HepG2 (cell line): ENCODE results near the gene LNX2. TPM values are rescaled to one million over a fixed set of nuclear protein-coding genes. Genes with fewer than 3 reads are reported as not detected.

Experiments used
- MAFK ChIP-seq, 2 experiments: IDR thresholded peaks in 1 of 2; conservative IDR thresholded peaks in 1 of 2; 2 replicates each; pipeline ENCODE4 v1.6.1; 2011; ENCODE audit warnings: improper control_type of control experiment in 2 of 2, low read length in 2 of 2
- PHF5A ChIP-seq: IDR thresholded peaks from one replicate; pipeline ENCODE4 v1.6.1; 2018; ENCODE audit warnings: low read depth, missing genetic modification reagents; ENCODE audit not compliant: unreplicated experiment
- PPARG ChIP-seq: conservative IDR thresholded peaks from 2 replicates; pipeline ENCODE4 v1.6.1; 2016; ENCODE audit warnings: missing biosample characterization, missing genetic modification reagents
- RAD51 ChIP-seq: fragments of 450-650 bp; IDR thresholded peaks from 2 replicates; pipeline ENCODE4 v1.6.1; 2016; ENCODE audit warnings: borderline replicate concordance
- SRSF9 ChIP-seq: fragments of 200-400 bp; formaldehyde crosslinking; IDR thresholded peaks from 2 replicates; pipeline ENCODE4 v1.6.1; 2018; ENCODE audit warnings: borderline replicate concordance, mild to moderate bottlenecking, low read depth, low read length; ENCODE audit not compliant: insufficient read depth, poor library complexity, severe bottlenecking
- ZHX2 ChIP-seq, 2 experiments: sonication (generic) in 1 of 2; formaldehyde crosslinking in 1 of 2; IDR thresholded peaks; 2 replicates each; pipeline versions ENCODE4 v1.6.1 to v1.9.0; 2014 to 2022; ENCODE audit warnings: antibody characterized with exemption in 1 of 2, borderline replicate concordance in 1 of 2, inconsistent platforms in 1 of 2, low read depth in 1 of 2, missing genetic modification reagents in 1 of 2
- ZNF318 ChIP-seq: sonication (generic); formaldehyde crosslinking; IDR thresholded peaks from 2 replicates; pipeline ENCODE4 v1.4.0; 2020; ENCODE audit warnings: mild to moderate bottlenecking, missing genetic modification reagents
- ZNF335 ChIP-seq: sonication (generic); formaldehyde crosslinking; IDR thresholded peaks from 2 replicates; pipeline ENCODE4 v1.4.0; 2020; ENCODE audit warnings: missing genetic modification reagents
- ZNF343 ChIP-seq: sonication (generic); formaldehyde crosslinking; IDR thresholded peaks from 2 replicates; pipeline ENCODE4 v1.4.0; 2020; ENCODE audit warnings: mild to moderate bottlenecking, missing genetic modification reagents
- ZNF674 ChIP-seq: sonication (generic); formaldehyde crosslinking; IDR thresholded peaks from 2 replicates; pipeline ENCODE4 v1.5.0; 2020; ENCODE audit warnings: low read depth, mild to moderate bottlenecking, missing genetic modification reagents
- ZSCAN22 ChIP-seq: sonication (generic); formaldehyde crosslinking; IDR thresholded peaks from 2 replicates; pipeline ENCODE4 v1.4.0; 2020; ENCODE audit warnings: mild to moderate bottlenecking, missing genetic modification reagents
- polyA plus RNA-seq, 8 experiments: library from polyadenylated mRNA; depleted of rRNA in 3 of 8; stranded (reverse) in 7 of 8; unstranded in 1 of 8; fragments of >200 nt; fragmentation: Illumina TruSeq in 4 of 8; extraction: Trizol in 4 of 8; gene quantifications; 2 replicates each; pipeline versions ENCODE4 v1.2.1 to v1.2.3, GENCODE V29; 2011 to 2016; ENCODE audit warnings: low read depth in 4 of 8, missing spikeins in 1 of 8, mixed read lengths in 1 of 8; ENCODE audit not compliant: insufficient read depth in 1 of 8
- total RNA-seq, 5 experiments: library from RNA; depleted of rRNA; stranded (reverse); fragments of >200 nt; fragmentation: Illumina TruSeq; extraction: Trizol; gene quantifications; 2 replicates each; pipeline ENCODE4 v1.2.3, GENCODE V29; 2016; ENCODE audit warnings: low read depth in 1 of 5

Gene LNX2
- total and polyA plus RNA-seq, 2 of the 13 experiments (the other 11 are each of a cell fraction or from before 2014, with no cell fraction given) = 9.2 to 9.7 TPM

- TF ChIP-seq ZNF318 (no peak), RAD51 (no peak), ZSCAN22 (CRISPR knock-in tag) (no peak), ZNF335 (CRISPR knock-in tag) (no peak), PPARG (CRISPR knock-in tag) (no peak), ZNF343 (CRISPR knock-in tag) (no peak), ZNF674 (CRISPR knock-in tag) (no peak), MAFK (conservative IDR thresholded peaks at IDR 0.05 in 1 of 2, IDR thresholded peaks at IDR 0.05 in 1 of 2; ENCODE audit: low read length in 2 of 2) (peak in 1 of 2 experiments; percentile 76; a peak in 2 of 4 replicates), PHF5A (no peak), SRSF9 (no peak), ZHX2 (IDR thresholded peaks at IDR 0.05; ENCODE audit: low read depth) (no peak), ZHX2 (CRISPR knock-in tag; IDR thresholded peaks at IDR 0.05; ENCODE audit: borderline replicate concordance) (no peak)
- TF ChIP-seq, all 625 proteins: peak for 2
These were observed 54.5 kb downstream of the LNX2 start (continued) for GRCh38 chr13:27565818-27566217.
